Measurements from ENCODE around the gene PCCB.
"Not testable (repeated sequence)": the region's sequence is repeated elsewhere in the genome, so short reads cannot be mapped to it uniquely, and the experiment has no call there.

Gene PCCB

DNA sequence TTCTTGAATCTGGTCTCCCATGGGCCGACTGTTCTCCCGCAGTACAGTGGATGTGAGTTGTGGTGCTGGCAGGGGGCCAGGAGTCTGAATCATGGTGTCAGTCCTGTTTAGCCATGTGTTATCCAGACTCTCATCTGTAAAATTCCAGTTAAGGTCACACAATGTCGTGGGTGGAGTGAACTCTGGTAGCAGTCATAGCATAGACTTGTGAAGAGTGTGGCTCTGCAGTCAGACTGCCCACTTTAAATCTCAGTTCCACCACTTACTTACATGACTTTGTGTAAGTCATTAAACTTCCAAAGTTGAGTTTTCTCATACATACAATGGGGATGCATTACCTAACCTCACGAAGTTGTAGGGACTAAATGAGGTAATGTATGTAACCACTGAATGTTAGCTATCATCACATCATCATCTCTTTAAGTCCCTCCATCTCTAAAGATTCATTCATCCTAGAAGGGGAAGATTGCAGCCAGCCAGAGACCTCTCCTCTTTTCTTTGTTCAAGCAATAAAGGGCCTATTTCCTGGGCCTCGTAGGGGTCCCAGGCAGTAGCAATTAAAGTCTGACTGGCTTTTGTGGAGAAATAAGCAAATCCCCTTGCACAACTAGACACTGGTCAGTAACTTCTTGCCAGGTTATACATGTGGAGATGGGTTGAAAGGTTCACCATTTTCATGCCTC lies 93.9 kb downstream of the PCCB start:
- Mint-ChIP-seq H3K27ac (peak overlapping the region in 1 of 2 donors; percentile 69), H3K27me3 (no peaks in the 10 kb centered on the region), H3K9me3 (no peaks in the 10 kb centered on the region), H3K36me3 (ENCODE audit: insufficient read depth) (peaks cover 38% of the 10 kb centered on the region), H3K4me1 (ENCODE audit: low read depth in 2 of 2) (no peaks in the 10 kb centered on the region), H3K4me3 (no peak overlapping the region)
- ATAC-seq (replicated peaks) (no peak), DNase-seq (no peak)

DNA sequence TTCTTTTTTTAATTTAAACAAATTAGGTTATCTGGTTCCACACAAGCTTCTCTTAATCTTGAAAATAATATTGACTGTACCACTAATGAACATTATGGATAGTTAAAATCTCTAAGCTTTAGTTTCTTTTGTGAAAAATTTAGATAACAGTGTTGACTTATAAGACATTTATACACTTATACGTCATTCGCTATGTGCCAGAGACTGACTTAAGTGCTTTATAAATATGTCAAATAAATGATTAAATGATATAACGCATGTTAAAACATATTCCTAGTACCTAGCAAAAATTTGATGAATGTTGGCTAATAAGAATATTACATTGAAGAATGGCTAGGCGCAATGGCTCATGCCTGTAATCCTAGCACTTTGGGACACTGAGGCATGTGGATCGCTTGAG lies 96.3 kb downstream of the PCCB start:
- no peaks in the 10 kb centered on the region for H3K27me3 Mint-ChIP-seq
- no peaks in the 10 kb centered on the region for H3K4me1 Mint-ChIP-seq (ENCODE audit: low read depth in 2 of 2)
- H3K27ac Mint-ChIP-seq, result peak overlapping the region in 1 of 2 donors; percentile 69
- H3K4me3 Mint-ChIP-seq, result no peak overlapping the region
- DNase-seq, result no peak
- no peak for ATAC-seq (replicated peaks)
- H3K36me3 Mint-ChIP-seq (ENCODE audit: insufficient read depth), result peaks cover 35% of the 10 kb centered on the region
- no peaks in the 10 kb centered on the region for H3K9me3 Mint-ChIP-seq

DNA sequence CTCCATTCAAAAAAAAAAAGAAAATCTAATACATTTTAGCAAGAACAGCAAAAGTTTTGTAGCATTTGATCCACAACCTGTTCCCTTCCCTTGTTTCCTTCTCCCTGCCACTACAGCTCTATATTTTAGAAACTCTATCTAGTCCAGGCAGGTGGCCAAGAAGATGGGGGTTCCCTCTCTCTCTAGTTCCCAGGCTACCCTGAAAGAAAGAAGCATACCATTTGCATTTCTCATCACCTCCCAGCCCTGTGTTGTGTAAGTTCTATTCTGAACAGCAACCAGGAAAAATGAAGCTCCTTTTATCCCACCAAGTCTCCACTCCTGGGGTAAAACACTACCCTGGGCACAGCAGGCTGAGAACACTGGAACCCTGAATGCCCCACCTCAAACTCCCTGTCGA lies 100.0 kb downstream of the PCCB start:
- peak overlapping the region in 1 of 2 donors; percentile 63 for H3K27ac Mint-ChIP-seq
- peaks cover 0 to 4% of the 10 kb centered on the region in 2 donors for H3K4me1 Mint-ChIP-seq (ENCODE audit: low read depth in 2 of 2)
- no peaks in the 10 kb centered on the region for H3K27me3 Mint-ChIP-seq
- DNase-seq, result no peak
- H3K36me3 Mint-ChIP-seq (ENCODE audit: insufficient read depth), result peaks cover 28% of the 10 kb centered on the region
- H3K9me3 Mint-ChIP-seq, result no peaks in the 10 kb centered on the region
- ATAC-seq (replicated peaks), result no peak
- no peak overlapping the region for H3K4me3 Mint-ChIP-seq

DNA sequence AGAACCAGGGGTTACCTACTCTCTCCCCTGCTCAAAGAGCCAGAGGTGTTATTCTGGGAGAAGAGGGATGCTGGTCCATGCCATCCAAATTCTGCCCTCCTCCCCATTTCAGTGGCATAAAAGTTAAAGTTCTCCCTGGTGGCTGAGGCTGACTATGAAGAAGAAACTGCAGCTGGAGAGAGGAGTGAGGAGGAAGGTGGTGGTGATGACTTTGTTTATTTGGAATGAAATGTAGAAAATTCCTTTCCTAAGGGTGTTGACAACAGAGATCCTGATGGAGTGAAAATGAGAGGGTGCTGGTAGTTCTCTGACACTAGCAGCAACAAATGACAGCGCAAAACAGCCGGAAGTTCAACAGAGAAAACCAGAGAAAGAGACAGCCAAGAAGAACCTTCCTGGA lies 100.4 kb downstream of the PCCB start:
- Mint-ChIP-seq H3K4me3 (no peak overlapping the region), H3K27me3 (no peaks in the 10 kb centered on the region), H3K36me3 (ENCODE audit: insufficient read depth) (peaks cover 28% of the 10 kb centered on the region), H3K4me1 (ENCODE audit: low read depth in 2 of 2) (peaks cover 0 to 4% of the 10 kb centered on the region in 2 donors), H3K27ac (peak overlapping the region in 1 of 2 donors; percentile 63), H3K9me3 (no peaks in the 10 kb centered on the region)
- no peak for DNase-seq
- no peak for ATAC-seq (replicated peaks)

DNA sequence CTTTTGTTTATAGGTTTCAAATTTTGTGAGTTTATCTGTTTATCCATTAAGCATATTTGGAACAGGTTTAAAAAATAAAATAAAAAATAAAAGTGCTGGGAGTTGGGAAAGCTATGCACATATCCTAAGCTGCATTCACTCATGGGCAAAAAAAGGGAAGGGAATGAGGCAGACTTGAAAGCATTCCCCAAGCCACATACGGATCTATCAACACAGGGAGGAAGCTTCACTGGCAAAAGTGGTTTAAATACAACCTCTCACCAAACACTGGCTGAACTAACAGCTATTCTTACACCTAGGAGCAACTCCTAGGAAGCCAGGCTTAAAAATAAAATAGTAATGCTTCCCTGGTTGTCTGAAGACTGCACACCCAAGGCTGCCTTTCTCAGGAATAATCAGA lies 101.2 kb downstream of the PCCB start:
- ATAC-seq (replicated peaks) (no peak), DNase-seq (no peak)
- H3K4me1 Mint-ChIP-seq (ENCODE audit: low read depth in 2 of 2), result peaks cover 0 to 4% of the 10 kb centered on the region in 2 donors
- H3K27me3 Mint-ChIP-seq, result no peaks in the 10 kb centered on the region
- H3K4me3 Mint-ChIP-seq, result no peak overlapping the region
- no peaks in the 10 kb centered on the region for H3K9me3 Mint-ChIP-seq
- peak overlapping the region in 1 of 2 donors; percentile 58 for H3K27ac Mint-ChIP-seq
- H3K36me3 Mint-ChIP-seq (ENCODE audit: insufficient read depth), result peaks cover 28% of the 10 kb centered on the region

DNA sequence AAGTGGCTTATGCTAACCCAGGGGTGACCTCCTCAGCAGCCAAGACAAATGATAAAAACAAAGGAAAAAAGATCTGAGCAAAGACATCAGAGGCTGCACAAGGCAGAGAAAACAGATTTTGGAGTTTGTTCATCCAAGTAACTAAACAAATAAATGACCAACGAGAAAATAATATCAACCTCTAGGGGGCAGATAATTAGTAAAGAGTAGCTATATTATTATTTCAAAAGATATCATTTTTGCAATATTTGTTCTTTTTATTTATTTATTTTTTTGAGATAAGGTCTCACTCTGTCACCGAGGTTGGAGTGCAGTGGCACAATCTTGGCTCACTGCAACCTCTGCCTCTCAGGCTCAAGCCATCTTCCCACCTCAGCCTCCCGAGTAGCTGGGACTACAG lies 101.8 kb downstream of the PCCB start:
- Mint-ChIP-seq H3K36me3 (ENCODE audit: insufficient read depth) (peaks cover 25% of the 10 kb centered on the region), H3K27me3 (no peaks in the 10 kb centered on the region), H3K4me1 (ENCODE audit: low read depth in 2 of 2) (peaks cover 0 to 4% of the 10 kb centered on the region in 2 donors), H3K27ac (peak overlapping the region in 1 of 2 donors; percentile 58), H3K4me3 (no peak overlapping the region), H3K9me3 (no peaks in the 10 kb centered on the region)
- ATAC-seq (replicated peaks) (no peak), DNase-seq (no peak)

DNA sequence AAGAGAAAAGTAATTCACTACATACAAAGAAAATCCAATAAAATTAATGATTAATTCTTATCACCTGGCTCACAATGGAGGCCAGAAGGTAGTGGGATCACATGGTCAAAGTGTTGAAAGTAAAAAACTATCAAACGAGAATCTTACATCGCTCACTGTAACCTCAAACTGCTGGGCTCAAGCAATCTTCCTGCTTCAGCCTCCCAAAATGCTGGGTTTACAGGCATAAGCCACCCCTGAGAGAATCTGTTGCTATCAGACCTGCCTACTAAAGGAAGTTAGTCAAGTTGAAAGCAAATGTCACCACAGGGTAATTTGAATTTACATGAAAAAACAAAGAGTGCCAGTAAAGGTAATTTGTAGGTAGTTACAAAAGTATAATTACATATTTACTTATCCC lies 103.3 kb downstream of the PCCB start:
- ATAC-seq (replicated peaks) (no peak), DNase-seq (no peak)
- peaks cover 22% of the 10 kb centered on the region for H3K36me3 Mint-ChIP-seq (ENCODE audit: insufficient read depth)
- H3K27ac Mint-ChIP-seq, result no peak overlapping the region
- H3K27me3 Mint-ChIP-seq, result no peaks in the 10 kb centered on the region
- no peak overlapping the region for H3K4me3 Mint-ChIP-seq
- no peaks in the 10 kb centered on the region for H3K9me3 Mint-ChIP-seq
- peaks cover 0 to 4% of the 10 kb centered on the region in 2 donors for H3K4me1 Mint-ChIP-seq (ENCODE audit: low read depth in 2 of 2)

DNA sequence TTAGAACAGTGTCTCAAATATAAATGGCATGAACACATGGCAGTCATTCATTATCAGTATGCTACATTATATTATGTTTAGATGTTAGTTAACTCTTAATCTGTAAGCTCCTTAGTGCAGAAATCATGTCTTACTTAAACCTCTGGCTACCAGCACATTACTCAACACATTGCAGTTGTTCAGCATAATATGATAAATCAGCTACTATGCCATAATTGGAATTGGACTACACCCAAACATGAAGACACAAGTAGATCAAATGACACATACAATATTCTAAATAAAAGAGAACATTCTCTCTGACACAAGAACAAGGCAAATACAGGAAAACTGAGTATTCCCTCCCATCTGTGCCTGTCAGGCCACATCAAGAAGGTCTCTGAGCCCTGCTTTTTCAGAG lies 116.1 kb downstream of the PCCB start:
- H3K9me3 Mint-ChIP-seq, result no peaks in the 10 kb centered on the region
- H3K27ac Mint-ChIP-seq, result peak overlapping the region; percentile 39 to 62
- no peaks in the 10 kb centered on the region for H3K27me3 Mint-ChIP-seq
- H3K4me1 Mint-ChIP-seq (ENCODE audit: low read depth in 2 of 2), result peaks cover 0 to 2% of the 10 kb centered on the region in 2 donors
- DNase-seq (no peak), ATAC-seq (replicated peaks) (no peak)
- no peak overlapping the region for H3K4me3 Mint-ChIP-seq
- H3K36me3 Mint-ChIP-seq (ENCODE audit: insufficient read depth), result peaks cover 17% of the 10 kb centered on the region

DNA sequence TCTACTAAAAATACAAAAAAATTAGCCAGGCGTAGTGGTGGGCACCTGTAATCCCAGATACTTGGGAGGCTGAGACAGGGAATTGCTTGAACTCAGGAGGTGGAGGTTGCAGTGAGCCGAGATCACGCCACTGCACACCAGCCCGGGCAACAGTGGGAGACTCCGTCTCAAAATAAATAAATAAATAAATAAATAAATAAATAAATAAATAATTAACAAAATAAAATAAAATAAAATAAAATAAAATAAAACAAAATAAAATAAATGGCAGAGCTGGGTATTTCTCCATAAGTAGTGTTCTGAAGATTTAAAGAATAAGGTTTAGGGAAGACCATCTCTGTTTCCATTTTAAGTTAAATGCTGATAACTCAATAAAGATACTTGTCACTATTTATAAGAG lies 125.7 kb downstream of the PCCB start:
- H3K4me3 Mint-ChIP-seq; H3K4me1 Mint-ChIP-seq (ENCODE audit: low read depth in 2 of 2); DNase-seq; H3K27me3 Mint-ChIP-seq; ATAC-seq (replicated peaks); H3K9me3 Mint-ChIP-seq: not testable (repeated sequence)
- Mint-ChIP-seq H3K27ac (peak overlapping the region in 1 of 2 donors; percentile 49), H3K36me3 (ENCODE audit: insufficient read depth) (peaks cover 21% of the 10 kb centered on the region)

DNA sequence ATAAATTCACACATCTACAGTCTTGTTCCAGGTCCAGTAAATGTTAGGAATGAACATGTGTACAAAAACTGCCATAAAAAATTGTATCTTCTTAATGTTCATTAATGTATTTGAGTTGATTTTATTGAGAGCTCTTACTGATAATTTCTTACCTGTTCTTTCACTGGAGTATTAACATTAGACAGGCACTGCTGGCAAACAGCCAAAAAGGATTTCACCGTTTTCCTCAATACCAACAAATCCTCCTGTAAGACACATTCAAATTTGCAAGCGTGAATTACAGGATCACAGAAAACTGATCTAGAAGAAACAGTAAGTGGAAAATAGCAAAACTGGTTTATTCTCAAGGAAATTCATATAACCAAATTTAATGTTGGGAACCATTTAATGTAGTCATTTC lies 127.4 kb downstream of the PCCB start:
- no peaks in the 10 kb centered on the region for H3K27me3 Mint-ChIP-seq
- no peak overlapping the region for H3K27ac Mint-ChIP-seq
- peaks cover 0 to 4% of the 10 kb centered on the region in 2 donors for H3K4me1 Mint-ChIP-seq (ENCODE audit: low read depth in 2 of 2)
- DNase-seq, result no peak
- no peak overlapping the region for H3K4me3 Mint-ChIP-seq
- ATAC-seq (replicated peaks), result no peak
- H3K9me3 Mint-ChIP-seq, result peaks cover 0 to 1% of the 10 kb centered on the region in 2 donors
- peaks cover 21% of the 10 kb centered on the region for H3K36me3 Mint-ChIP-seq (ENCODE audit: insufficient read depth)

DNA sequence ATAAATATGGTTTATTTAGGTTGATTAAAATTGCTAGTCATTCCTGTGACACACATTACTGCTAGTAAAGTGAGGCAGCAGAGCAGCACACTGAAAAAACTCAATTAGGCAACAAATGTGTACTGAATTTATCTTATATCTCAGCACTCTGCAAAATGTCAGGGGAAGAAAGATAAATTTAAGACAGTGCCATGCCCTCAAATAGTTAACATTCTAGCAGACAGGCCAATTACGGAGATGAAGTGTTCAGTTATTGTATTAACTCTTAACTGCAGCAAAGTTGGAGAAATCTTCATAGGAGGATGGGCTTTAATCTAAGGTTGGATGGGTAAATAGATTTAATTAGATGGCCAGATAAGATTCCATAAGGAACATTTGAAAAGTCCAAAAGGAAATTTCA lies 127.9 kb downstream of the PCCB start:
- ATAC-seq (replicated peaks), result no peak
- no peak overlapping the region for H3K27ac Mint-ChIP-seq
- H3K27me3 Mint-ChIP-seq, result no peaks in the 10 kb centered on the region
- DNase-seq, result no peak
- H3K4me3 Mint-ChIP-seq, result no peak overlapping the region
- H3K36me3 Mint-ChIP-seq (ENCODE audit: insufficient read depth), result peaks cover 19% of the 10 kb centered on the region
- H3K4me1 Mint-ChIP-seq (ENCODE audit: low read depth in 2 of 2), result peaks cover 0 to 4% of the 10 kb centered on the region in 2 donors
- H3K9me3 Mint-ChIP-seq, result no peaks in the 10 kb centered on the region
